ENCODE data around the gene IFITM2.
"Not testable (repeated sequence)": the region's sequence is repeated elsewhere in the genome, so short reads cannot be mapped to it uniquely, and the experiment has no call there.

The IFITM2 gene

GRCh38 chr11:324593-325517 lies 17.2 kb downstream of the IFITM2 start:
- peak in 6 of 51 donors; percentile 23 to 65 (median 54) for DNase-seq

GRCh38 chr11:325796-326591 lies 18.4 kb downstream of the IFITM2 start:
- no peak for DNase-seq

GRCh38 chr11:326592-326841 lies 18.9 kb downstream of the IFITM2 start:
- DNase-seq: no peak

GRCh38 chr11:326842-327580 lies 19.4 kb downstream of the IFITM2 start:
- DNase-seq: peak in 28 of 51 donors; percentile 28 to 62 (median 42)

GRCh38 chr11:327581-327923 lies 19.9 kb downstream of the IFITM2 start:
- no peak for DNase-seq

- no peak for DNase-seq
Measured at GRCh38 chr11:328012-328411, 20.4 kb downstream of the IFITM2 start.

GRCh38 chr11:328516-329100 lies 21.0 kb downstream of the IFITM2 start:
- DNase-seq: not testable (repeated sequence)

GRCh38 chr11:329886-330253 lies 22.3 kb downstream of the IFITM2 start:
- DNase-seq: no peak

- no peak for DNase-seq
Measured at GRCh38 chr11:330307-330693, 22.7 kb downstream of the IFITM2 start.

GRCh38 chr11:330694-331357 lies 23.2 kb downstream of the IFITM2 start:
- DNase-seq: no peak

- no peak for DNase-seq
Measured at GRCh38 chr11:331358-332060, 23.9 kb downstream of the IFITM2 start.

GRCh38 chr11:332651-333480 lies 25.2 kb downstream of the IFITM2 start:
- DNase-seq: no peak

- not testable (repeated sequence) for DNase-seq
Measured at GRCh38 chr11:333616-334263, 26.1 kb downstream of the IFITM2 start.

GRCh38 chr11:334264-334994 lies 26.8 kb downstream of the IFITM2 start:
- DNase-seq: no peak

- peak in 7 of 51 donors; percentile 17 to 56 (median 36) for DNase-seq
Measured at GRCh38 chr11:335779-336658, 28.4 kb downstream of the IFITM2 start.

GRCh38 chr11:336659-337198 lies 29.1 kb downstream of the IFITM2 start:
- DNase-seq: no peak

- no peak for DNase-seq
Measured at GRCh38 chr11:337711-338110, 30.1 kb downstream of the IFITM2 start.
